ENCODE measurements around the gene CERS5. TPM values are rescaled to one million over a fixed set of nuclear protein-coding genes. Genes with fewer than 3 reads are reported as not detected.

Gene CERS5
- total and polyA plus RNA-seq, 10 of the 15 experiments (the other 5 are each of a cell fraction or from before 2014, with no cell fraction given): 6.8 to 50.1 (median 31.8) TPM

- TF ChIP-seq, protein P1, sequence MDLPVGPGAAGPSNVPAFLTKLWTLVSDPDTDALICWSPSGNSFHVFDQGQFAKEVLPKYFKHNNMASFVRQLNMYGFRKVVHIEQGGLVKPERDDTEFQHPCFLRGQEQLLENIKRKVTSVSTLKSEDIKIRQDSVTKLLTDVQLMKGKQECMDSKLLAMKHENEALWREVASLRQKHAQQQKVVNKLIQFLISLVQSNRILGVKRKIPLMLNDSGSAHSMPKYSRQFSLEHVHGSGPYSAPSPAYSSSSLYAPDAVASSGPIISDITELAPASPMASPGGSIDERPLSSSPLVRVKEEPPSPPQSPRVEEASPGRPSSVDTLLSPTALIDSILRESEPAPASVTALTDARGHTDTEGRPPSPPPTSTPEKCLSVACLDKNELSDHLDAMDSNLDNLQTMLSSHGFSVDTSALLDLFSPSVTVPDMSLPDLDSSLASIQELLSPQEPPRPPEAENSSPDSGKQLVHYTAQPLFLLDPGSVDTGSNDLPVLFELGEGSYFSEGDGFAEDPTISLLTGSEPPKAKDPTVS (IDR thresholded peaks at IDR 0.05; ENCODE audit: low read depth, low read length): no peak
- no peak for TF ChIP-seq KDM1A (IDR thresholded peaks at IDR 0.05; ENCODE audit: borderline replicate concordance)
- TF ChIP-seq MXI1 (IDR thresholded peaks at IDR 0.05; ENCODE audit: low read depth, low read length): no peak
- no peak for TF ChIP-seq RAD21 (IDR thresholded peaks at IDR 0.05; ENCODE audit: insufficient read depth, low read depth, low read length)
- no peak for TF ChIP-seq POLR2AphosphoS5 (IDR thresholded peaks at IDR 0.05; ENCODE audit: low read length)
- TF ChIP-seq CREM (IDR thresholded peaks at IDR 0.05; ENCODE audit: low read depth): no peak
- TF ChIP-seq NFIC (IDR thresholded peaks at IDR 0.05; ENCODE audit: low read depth, low read length): no peak
- no peak for TF ChIP-seq ASH2L (IDR thresholded peaks at IDR 0.05; ENCODE audit: borderline replicate concordance, low read depth)
- TF ChIP-seq GABPA (IDR thresholded peaks at IDR 0.05; ENCODE audit: low read depth): no peak
- TF ChIP-seq ZNF622 (IDR thresholded peaks at IDR 0.05): no peak
- TF ChIP-seq USF1 (IDR thresholded peaks at IDR 0.05; ENCODE audit: borderline replicate concordance, extremely low read length, insufficient read depth, low read depth, low read length): no peak
Observed at GRCh38 chr12:50123203-50123602, 44.0 kb downstream of the CERS5 start (continued).

- H3K4me2 ChIP-seq (ENCODE audit: control insufficient read depth, insufficient read depth): no peak overlapping the region
- peaks cover 3% of the 10 kb centered on the region; the same call in 1 of the 2 replicates for H4K20me1 ChIP-seq (ENCODE audit: control insufficient read depth, insufficient read depth)
- H2AFZ ChIP-seq (ENCODE audit: control insufficient read depth, low read depth, low read length): no peak overlapping the region
- H3K79me2 ChIP-seq (ENCODE audit: control insufficient read depth, insufficient read depth, low read length): peaks cover 13% of the 10 kb centered on the region
- ChIA-PET POLR2A (no interaction called here), RAD21 (ENCODE audit: unreplicated experiment) (interaction anchor here (1.0 kb wide), 1 partner anchor 193 kb away, joined by 3 read pairs; no protein-coding TSS in a partner anchor), CTCF (interaction anchor here (0.6 to 5.1 kb wide), 2 partner anchors 11 to 99 kb away, joined by 3 to 30 read pairs; partner anchors contain the start of gene COX14), SMC1A (ENCODE audit: uncharacterized antibody, unreplicated experiment) (interaction anchor here (1.2 kb wide), 1 partner anchor 53 kb away, joined by 3 read pairs; no protein-coding TSS in a partner anchor)
- no peak for FAIRE-seq
- H3K9ac ChIP-seq (ENCODE audit: control insufficient read depth, insufficient read depth, low read length): no peak overlapping the region
- no peak overlapping the region for H3K27ac ChIP-seq (ENCODE audit: control insufficient read depth, insufficient read depth)
- H3K9me3 ChIP-seq (replicated peaks; ENCODE audit: control insufficient read depth, insufficient read depth, low read length): no peaks in the 10 kb centered on the region
- H3K4me3 ChIP-seq: no peak overlapping the region
- H3K36me3 ChIP-seq (ENCODE audit: control insufficient read depth in 2 of 2, insufficient read depth in 2 of 2, low read length in 1 of 2): peaks cover 6 to 13% of the 10 kb centered on the region in 2 experiments
- peaks cover 11% of the 10 kb centered on the region; the same call in 1 of the 2 replicates for H3K4me1 ChIP-seq (ENCODE audit: control insufficient read depth, insufficient read depth, low read length)
- H3K27me3 ChIP-seq (replicated peaks in 1 of 2; ENCODE audit: control insufficient read depth in 2 of 2, insufficient read depth in 2 of 2, low read length in 1 of 2): no peaks in the 10 kb centered on the region
- intact Hi-C loops (cut with micrococcal nuclease; ENCODE audit: unreplicated experiment) (no loop called here), in situ Hi-C loops (cut with MboI) (no loop called here)
- ATAC-seq: no peak
- DNase-seq (ENCODE audit: low read depth, low spot score): no peak
- no TSS peak for BruUV-seq (replicated peaks)
- 98% methylated on average over 4 of the region's 5 CpGs for WGBS (ENCODE audit: insufficient coverage, insufficient replicate concordance, low lambda C conversion rate, missing lambda C conversion rate)
- TF ChIP-seq KLF5 (IDR thresholded peaks at IDR 0.05; ENCODE audit: partially characterized antibody) (no peak), MAX (IDR thresholded peaks at IDR 0.05; ENCODE audit: low read depth, low read length) (no peak), HCFC1 (IDR thresholded peaks at IDR 0.05; ENCODE audit: low read length) (no peak), EED (IDR thresholded peaks at IDR 0.05; ENCODE audit: low read depth) (no peak), ZZZ3 (IDR thresholded peaks at IDR 0.05; ENCODE audit: control insufficient read depth, insufficient read length, low read depth) (no peak), SRF (IDR thresholded peaks at IDR 0.05; ENCODE audit: low read depth in 2 of 2, low read length in 2 of 2) (no peak), MEF2A (IDR thresholded peaks at IDR 0.05; ENCODE audit: insufficient read depth, low read depth, low read length) (no peak), TCF7 (IDR thresholded peaks at IDR 0.05; ENCODE audit: borderline replicate concordance) (no peak), CBX5 (IDR thresholded peaks at IDR 0.05; ENCODE audit: low read depth) (no peak), ZSCAN29 (IDR thresholded peaks at IDR 0.05) (no peak), SUZ12 (IDR thresholded peaks at IDR 0.05; ENCODE audit: unreplicated experiment) (no peak)
- TF ChIP-seq, protein P2, sequence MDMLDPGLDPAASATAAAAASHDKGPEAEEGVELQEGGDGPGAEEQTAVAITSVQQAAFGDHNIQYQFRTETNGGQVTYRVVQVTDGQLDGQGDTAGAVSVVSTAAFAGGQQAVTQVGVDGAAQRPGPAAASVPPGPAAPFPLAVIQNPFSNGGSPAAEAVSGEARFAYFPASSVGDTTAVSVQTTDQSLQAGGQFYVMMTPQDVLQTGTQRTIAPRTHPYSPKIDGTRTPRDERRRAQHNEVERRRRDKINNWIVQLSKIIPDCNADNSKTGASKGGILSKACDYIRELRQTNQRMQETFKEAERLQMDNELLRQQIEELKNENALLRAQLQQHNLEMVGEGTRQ (IDR thresholded peaks at IDR 0.05; ENCODE audit: borderline replicate concordance, low read depth, low read length): no peak
Observed at GRCh38 chr12:50121641-50122040, 45.5 kb downstream of the CERS5 start.
